Right lobe of liver (tissue), 4 donors: ENCODE data around the gene ACTG1.

Experiments
- CTCF ChIP-seq, 4 donors: fragments of 200-600 bp in 3 of 4; fragments of 450-650 bp in 1 of 4; IDR thresholded peaks; one replicate each; pipeline versions ENCODE4 v1.5.1 to v1.8.0; 2016 to 2022; ENCODE audit warnings: antibody characterized with exemption in 4 of 4, mild to moderate bottlenecking in 2 of 4
- POLR2A ChIP-seq: fragments of 450-650 bp; IDR thresholded peaks from one replicate; pipeline ENCODE4 v1.6.1; 2017; ENCODE audit warnings: antibody characterized with exemption, mild to moderate bottlenecking
- donor health status: DM: no; HTN: no; CAD: no.
- donor health status: DM: no; HTN: no; CAD: no.
- donor health status: DM: no; HTN: yes; CAD: no.

- TF ChIP-seq CTCF (IDR thresholded peaks at IDR 0.05) (no peak), POLR2A (no peak)
Observed at GRCh38 chr17:81465910-81466309, 46.7 kb downstream of the ACTG1 start.
